GM23338 (cell line): Measurements from ENCODE around the gene DNAAF8.

ENCODE experiments used
- EZH2 ChIP-seq: fragments of 200-600 bp; sonication (generic); IDR thresholded peaks from one replicate; pipeline ENCODE4 v1.8.0; 2017; ENCODE audit warnings: antibody characterized with exemption, mild to moderate bottlenecking, low read depth; ENCODE audit not compliant: unreplicated experiment
- EZH2phosphoT487 ChIP-seq: fragments of 200-600 bp; sonication (generic); IDR thresholded peaks from one replicate; pipeline ENCODE4 v1.8.1; 2018; ENCODE audit warnings: antibody characterized with exemption; ENCODE audit not compliant: unreplicated experiment
- JUNB ChIP-seq: IDR thresholded peaks from one replicate; pipeline ENCODE4 v1.6.1; 2016; ENCODE audit warnings: antibody characterized with exemption; ENCODE audit not compliant: unreplicated experiment
- POLR2AphosphoS5 ChIP-seq: IDR thresholded peaks from 2 replicates; pipeline ENCODE4 v1.6.1; 2016; ENCODE audit warnings: antibody characterized with exemption, low read depth
- STAT1 ChIP-seq: IDR thresholded peaks from one replicate; pipeline ENCODE4 v1.6.1; 2016; ENCODE audit warnings: antibody characterized with exemption; ENCODE audit not compliant: unreplicated experiment
- TF ChIP-seq, protein P1 (sequence below), 2 experiments: fragments of 200-600 bp in 1 of 2; sonication (generic) in 1 of 2; conservative IDR thresholded peaks; 2 replicates each; pipeline versions ENCODE4 v1.5.1 to v1.6.1; 2016 to 2017; ENCODE audit warnings: antibody characterized with exemption in 2 of 2, low read depth in 2 of 2, mild to moderate bottlenecking in 2 of 2, moderate library complexity in 1 of 2
- TF ChIP-seq, protein P2 (sequence below): IDR thresholded peaks from one replicate; pipeline ENCODE4 v1.6.1; 2018; ENCODE audit warnings: antibody characterized with exemption; ENCODE audit not compliant: unreplicated experiment

DNA sequence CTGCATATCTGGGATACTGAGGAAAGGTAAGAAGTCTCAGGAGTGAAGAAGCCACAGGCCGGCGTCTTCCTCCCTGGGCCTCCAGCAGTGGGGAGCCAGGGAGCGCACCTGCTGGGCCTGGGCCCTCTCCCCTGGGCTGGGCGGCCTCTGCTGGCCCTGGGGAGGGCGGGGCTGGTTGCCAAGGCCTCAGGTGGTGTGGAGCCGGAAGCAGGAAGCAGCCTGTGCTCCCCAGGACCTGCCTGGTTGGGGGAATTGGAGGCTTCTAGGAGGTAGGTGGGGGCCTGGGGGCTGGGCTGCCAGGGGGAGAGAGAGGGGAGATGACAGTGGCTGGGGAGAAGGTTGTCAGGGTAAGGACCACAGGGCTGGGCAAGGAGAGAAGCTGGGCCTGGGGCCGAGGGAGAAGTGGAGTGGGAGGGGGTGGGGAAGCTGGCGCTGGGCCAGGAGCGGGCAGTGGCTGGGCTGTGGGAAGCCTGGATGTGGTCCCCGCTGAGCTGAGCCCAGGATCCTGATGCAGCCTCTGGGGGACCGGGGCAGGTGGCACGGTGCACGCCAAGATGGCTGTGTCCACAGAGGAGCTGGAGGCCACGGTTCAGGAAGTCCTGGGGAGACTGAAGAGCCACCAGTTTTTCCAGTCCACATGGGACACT lies 61.0 kb downstream of the DNAAF8 start, which contains the start of gene SMIM22:
- TF ChIP-seq EZH2 (no peak), POLR2AphosphoS5 (no peak), JUNB (no peak), EZH2phosphoT487 (no peak), STAT1 (no peak)
- TF ChIP-seq, protein P1, sequence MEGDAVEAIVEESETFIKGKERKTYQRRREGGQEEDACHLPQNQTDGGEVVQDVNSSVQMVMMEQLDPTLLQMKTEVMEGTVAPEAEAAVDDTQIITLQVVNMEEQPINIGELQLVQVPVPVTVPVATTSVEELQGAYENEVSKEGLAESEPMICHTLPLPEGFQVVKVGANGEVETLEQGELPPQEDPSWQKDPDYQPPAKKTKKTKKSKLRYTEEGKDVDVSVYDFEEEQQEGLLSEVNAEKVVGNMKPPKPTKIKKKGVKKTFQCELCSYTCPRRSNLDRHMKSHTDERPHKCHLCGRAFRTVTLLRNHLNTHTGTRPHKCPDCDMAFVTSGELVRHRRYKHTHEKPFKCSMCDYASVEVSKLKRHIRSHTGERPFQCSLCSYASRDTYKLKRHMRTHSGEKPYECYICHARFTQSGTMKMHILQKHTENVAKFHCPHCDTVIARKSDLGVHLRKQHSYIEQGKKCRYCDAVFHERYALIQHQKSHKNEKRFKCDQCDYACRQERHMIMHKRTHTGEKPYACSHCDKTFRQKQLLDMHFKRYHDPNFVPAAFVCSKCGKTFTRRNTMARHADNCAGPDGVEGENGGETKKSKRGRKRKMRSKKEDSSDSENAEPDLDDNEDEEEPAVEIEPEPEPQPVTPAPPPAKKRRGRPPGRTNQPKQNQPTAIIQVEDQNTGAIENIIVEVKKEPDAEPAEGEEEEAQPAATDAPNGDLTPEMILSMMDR (conservative IDR thresholded peaks at IDR 0.05; ENCODE audit: low read depth in 2 of 2), result no peak
- TF ChIP-seq, protein P2, sequence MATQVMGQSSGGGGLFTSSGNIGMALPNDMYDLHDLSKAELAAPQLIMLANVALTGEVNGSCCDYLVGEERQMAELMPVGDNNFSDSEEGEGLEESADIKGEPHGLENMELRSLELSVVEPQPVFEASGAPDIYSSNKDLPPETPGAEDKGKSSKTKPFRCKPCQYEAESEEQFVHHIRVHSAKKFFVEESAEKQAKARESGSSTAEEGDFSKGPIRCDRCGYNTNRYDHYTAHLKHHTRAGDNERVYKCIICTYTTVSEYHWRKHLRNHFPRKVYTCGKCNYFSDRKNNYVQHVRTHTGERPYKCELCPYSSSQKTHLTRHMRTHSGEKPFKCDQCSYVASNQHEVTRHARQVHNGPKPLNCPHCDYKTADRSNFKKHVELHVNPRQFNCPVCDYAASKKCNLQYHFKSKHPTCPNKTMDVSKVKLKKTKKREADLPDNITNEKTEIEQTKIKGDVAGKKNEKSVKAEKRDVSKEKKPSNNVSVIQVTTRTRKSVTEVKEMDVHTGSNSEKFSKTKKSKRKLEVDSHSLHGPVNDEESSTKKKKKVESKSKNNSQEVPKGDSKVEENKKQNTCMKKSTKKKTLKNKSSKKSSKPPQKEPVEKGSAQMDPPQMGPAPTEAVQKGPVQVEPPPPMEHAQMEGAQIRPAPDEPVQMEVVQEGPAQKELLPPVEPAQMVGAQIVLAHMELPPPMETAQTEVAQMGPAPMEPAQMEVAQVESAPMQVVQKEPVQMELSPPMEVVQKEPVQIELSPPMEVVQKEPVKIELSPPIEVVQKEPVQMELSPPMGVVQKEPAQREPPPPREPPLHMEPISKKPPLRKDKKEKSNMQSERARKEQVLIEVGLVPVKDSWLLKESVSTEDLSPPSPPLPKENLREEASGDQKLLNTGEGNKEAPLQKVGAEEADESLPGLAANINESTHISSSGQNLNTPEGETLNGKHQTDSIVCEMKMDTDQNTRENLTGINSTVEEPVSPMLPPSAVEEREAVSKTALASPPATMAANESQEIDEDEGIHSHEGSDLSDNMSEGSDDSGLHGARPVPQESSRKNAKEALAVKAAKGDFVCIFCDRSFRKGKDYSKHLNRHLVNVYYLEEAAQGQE, result no peak
